GM18499 (cell line): ENCODE measurements around the gene TMEM161A.
A peak's percentile ranks its signal among the peaks of the same experiment; 100 is the strongest.
"Not testable (repeated sequence)": the region's sequence is repeated elsewhere in the genome, so short reads cannot be mapped to it uniquely, and the experiment has no call there.

Source experiments
- ATAC-seq: cut with Tn5 transposase; IDR thresholded peaks from one replicate; pipeline ENCODE4 v1.9.1; 2021; ENCODE audit warnings: moderate number of reproducible peaks; ENCODE audit not compliant: insufficient read depth, unreplicated experiment

The TMEM161A gene

DNA sequence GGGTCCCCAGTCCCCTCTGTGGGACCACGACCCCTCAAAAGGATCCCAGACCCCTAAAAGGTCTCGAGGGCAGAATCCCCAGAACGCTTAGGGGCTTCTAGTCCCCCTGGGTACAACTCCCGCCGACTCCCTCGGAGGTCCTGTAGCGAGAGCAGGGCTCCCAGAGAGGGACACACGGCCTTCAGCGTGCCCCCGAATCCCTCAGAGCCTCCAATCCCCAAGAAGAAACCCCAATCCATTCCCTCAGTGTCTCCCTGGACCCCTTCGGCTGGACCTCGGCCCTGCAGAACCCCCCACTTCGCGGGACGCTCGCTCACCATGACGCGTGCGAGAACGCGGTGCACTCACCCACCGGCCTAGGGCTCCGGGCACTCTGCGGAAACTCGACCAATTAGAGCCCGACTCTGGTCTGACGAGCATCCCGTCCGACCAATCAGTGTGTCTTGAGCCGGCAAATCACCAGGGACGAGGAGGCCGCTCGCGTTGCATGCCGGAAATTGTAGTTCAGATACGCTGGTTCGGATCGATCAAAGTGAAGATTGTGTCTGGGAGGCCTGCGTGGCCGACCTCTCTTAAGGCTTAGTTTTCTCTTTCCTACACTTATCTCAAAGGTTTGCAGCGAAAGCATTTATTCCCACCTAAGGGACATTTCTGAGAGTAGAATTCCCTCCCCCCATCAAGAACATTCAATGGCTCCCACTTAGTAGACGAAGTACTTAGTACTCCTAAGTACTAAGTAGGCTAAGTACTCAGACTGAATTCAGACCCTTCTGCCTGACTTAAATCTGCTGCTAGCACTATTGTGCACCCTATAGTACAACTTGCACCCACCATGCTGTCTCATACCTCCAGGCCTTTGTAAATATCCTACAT, at the start of gene TMEM161A:
Gene TMEM161A (minus strand): TSS at position 370 of the 873 bp plus-strand sequence. CDS start 50 bp downstream, at position 320.
- peak; percentile 76 for ATAC-seq

DNA sequence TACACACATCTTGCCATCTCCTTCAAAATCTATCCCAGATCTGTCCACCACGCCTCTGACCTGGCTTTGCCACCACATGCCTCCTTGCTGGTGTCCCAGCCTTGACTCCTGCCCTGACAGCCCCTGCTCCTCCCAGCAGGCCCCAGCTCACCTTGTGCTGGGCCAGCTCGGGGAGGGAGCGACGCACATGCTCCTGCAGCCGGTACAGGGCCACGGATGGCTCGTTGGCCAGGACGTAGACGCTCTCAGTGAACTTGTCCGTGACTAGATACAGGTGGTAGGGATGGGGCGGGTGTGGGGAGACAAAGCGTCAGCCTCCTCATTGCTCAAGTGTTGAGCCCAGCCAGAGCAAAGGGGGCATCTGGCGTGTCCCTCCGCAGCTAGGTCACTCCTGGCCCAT, 48.5 kb upstream of the TMEM161A start:
- ATAC-seq, result no peak

- ATAC-seq, result no peak
Measured at GRCh38 chr19:19185853-19186740, 47.8 kb upstream of the TMEM161A start.

DNA sequence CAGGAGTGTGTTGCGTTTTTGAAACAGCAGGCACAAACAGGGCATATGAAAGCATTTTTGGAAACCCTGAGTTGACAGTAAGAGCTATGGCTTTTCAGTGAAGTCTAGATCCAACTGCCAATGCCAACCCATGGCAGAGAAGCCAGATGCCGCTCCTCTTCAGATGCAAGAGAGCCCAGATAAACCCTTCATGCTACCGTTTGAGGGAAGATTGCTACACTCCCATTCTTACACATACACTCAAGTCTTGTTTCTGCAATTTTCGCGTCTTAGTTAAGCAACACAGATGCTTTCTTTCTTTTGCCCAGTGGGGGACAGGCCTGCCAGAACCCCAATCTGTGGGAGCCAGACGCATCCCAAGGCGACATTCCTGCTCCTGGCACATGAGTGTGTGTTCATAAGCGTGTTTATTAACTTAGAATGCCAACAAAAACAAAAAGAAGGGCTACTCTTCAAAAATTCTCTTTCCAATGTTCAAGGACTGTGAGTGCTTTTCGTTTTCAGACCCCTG, 43.3 kb upstream of the TMEM161A start:
- no peak for ATAC-seq

- ATAC-seq, result no peak
Measured at GRCh38 chr19:19179548-19180441, 41.5 kb upstream of the TMEM161A start.

GRCh38 chr19:19176950-19177349, 38.7 kb upstream of the TMEM161A start:
- ATAC-seq, result no peak

DNA sequence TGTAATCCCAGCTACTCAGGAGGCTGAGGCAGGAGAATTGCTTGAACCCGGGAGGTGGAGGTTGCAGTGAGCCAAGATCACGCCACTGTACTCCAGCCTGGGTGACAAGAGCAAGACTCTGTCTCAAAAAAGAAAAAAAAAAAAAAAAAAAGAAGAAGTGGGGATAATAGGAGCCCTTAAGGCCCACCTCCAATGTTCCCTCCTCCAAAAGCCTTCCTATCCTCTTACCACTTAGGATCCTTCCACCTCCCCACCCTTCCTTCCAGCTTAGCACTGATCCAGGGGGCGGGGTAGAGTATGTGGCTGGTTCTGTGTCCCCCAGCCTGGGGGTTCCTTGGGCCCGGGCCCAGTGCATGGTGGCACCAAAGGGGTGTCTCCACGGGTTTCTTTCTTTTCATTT, 35.0 kb upstream of the TMEM161A start:
- ATAC-seq, result not testable (repeated sequence)

DNA sequence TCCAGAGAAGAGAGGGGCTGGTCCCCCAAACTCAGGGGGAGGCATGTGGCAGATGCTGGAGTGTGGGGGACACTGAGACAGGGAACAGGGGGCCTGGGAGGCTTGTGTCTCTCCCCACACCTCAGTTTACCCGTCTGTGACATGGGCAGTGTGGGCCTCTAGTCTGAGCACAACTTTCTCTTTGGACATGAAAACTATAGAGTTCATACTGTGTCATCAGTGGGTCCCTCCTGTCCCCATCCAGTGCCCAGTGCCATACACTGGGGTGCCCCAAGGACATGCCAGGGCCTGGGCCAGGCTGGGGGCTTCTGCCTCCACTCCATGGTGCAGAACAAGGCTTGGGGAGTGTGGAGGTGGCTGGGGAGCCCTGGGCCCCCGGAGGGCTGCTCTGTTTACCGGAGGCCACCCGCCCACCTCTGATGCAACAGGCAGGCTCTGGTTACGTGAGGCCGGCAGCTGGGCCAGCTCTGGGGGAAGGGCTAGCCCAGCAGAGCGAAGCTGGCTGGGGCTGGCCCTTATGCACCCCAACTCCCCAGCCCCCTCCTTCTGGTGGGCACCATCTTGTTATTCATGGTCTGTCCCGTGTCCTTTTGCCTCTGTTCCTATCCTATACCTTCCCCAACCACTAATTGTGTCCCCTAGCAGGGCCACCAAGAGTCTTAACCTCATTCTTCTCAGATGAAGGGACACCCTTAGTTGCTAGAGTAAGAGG, 33.7 kb upstream of the TMEM161A start:
- no peak for ATAC-seq

- no peak for ATAC-seq
Measured at GRCh38 chr19:19170873-19171672, 32.8 kb upstream of the TMEM161A start.

DNA sequence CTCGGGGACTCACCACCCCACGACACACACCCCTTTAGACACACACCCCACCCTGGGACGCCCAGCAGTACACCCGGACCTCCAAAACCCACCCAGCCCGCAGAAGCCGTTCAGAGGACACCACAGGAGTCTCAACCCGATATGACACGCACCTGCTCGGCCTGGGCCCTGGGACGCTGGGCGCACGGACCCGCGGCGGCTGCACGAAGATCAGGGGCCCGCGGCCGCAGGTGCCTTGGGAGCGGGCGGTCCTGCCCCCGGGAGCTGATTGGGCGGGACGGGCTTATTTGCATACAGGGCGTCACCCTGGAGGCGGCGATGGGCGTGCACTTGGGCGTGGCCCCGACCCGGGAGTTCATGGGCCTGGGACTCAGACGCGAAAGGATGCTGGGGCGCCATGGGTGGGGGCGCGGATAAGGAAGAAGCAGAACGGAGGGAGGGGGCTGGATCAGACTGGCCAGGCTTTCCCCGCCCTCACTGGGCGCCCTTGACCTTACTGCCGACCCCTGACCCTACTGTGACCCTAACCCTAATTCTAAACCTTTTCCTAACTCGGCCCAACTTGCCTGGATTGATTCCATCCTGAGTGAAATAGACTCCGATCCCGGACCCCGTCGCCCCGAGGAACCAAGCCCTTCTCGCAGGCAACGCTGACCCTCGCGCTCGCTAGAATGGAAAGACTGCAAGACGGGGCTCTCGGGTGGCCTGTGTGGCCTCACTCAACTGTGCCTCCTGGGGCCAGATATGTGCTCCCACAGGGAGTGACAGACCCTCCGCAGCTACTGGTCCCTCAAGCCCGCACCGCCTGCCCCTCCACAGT, 32.0 kb upstream of the TMEM161A start, which contains the start of gene MEF2B:
Gene MEF2B (minus strand): TSS at position 211 of the 820 bp plus-strand sequence. CDS start 19,528 bp downstream, outside the sequence.
- ATAC-seq, result no peak

DNA sequence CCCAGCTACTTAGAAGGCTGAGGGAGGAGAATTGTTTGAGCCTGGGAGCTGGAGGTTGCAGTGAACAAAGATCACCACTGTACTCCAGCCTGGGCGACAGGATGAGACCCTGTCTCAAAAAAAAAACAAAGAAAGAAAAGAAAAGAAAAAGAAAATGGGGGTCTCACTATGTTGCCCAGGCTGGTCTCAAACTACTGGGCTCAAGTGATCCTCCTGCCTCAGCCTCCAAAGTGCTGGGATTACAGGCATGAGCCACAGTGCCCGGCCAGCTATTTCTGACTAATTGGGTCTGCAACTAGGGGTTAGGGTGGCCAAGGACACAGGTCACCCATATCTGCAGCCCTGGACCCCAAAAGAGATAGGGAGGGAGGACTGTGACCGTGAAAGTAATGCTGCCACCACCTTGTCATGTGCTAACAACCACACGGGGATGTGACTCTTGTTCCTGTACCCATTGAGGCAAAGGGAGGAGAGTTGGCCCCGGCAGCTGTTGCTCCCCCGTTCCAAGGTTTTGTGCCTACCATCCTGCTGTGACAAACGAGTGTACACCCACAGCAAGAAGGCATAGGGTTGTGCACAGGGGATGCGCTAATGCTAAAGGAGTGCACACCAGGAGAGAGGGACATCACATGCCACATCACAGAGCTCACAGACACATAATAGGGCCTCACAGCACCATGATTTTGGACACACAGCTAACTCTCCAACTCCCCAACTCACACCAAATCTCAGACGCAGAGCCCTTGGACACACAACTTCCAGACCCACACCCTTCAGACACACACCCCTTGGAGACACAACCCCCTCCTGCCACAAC, 31.2 kb upstream of the TMEM161A start:
- no peak for ATAC-seq

DNA sequence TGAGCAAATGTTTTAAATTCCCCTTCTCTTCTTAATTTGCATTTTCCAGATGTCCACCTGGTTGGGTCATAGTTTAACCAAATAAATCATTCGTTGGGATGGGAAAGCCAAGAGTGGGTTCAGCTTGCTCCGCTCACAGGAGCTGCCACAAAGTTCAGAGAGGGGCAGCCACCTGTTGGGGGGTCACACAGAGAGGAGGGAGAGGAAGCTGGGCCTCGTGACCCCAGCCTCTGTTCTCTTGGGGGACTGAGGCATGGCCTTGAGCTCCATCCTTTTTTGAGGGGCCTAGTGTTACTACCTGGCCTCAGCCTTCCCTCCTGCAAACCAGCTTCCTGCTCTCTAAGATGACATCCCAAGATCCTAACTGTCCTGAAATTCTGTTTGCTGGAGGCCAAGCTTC, 29.3 kb upstream of the TMEM161A start:
- no peak for ATAC-seq

- no peak for ATAC-seq
Measured at GRCh38 chr19:19165396-19165795, 27.1 kb upstream of the TMEM161A start.

DNA sequence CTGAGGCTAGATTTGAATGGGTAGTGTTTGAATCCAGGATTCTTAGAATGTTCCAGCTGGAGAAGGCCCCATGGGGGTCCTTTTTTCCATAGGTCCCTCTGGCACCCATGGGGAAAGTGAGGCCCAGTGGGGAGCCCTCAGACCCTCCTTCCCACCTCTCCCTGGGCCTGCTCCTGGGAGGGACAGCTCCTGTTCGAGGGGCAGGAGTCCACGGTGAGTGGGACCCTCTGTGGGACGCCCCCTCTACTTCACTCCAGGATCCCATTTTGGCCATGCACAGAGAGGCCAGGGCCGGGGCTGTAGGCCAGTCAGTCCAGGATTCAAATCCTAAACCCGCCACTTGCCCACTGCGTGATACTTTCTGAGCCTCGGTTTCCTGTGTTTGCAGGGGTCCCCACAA, 24.2 kb upstream of the TMEM161A start:
- no peak for ATAC-seq

DNA sequence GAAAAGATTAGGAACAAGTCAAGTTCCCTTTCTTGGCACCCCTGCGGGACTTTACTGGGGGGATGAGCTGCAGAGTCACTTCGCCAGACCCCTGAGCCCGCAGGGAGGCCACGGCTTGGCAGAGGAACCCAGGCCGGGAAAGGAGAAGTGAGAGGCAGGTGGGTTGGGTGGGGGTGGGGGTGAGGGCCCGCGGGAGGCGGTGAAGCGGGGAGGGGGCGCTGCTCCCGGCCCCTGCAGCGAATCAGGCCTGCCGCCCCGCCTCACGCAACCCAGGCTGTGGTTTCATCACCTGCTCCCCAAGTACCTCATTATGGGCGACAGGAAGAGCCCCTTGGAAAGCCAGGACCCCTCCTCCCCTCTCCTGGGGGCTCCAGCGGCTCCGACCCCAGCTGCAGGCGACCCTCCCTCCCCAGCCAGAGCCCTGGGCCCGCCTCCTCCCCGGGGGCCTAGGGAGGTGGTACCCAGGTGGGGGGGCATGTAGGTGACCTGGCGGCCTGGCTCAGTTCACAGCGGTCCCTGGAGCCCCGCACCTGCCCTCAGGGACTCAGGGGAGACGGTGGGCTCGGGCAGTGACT, 22.3 kb upstream of the TMEM161A start:
- ATAC-seq, result no peak

- ATAC-seq, result no peak
Measured at GRCh38 chr19:19159534-19159933, 21.3 kb upstream of the TMEM161A start.
